ENCODE results near the gene AATF. TPM values are rescaled to one million over a fixed set of nuclear protein-coding genes. Genes with fewer than 3 reads are reported as not detected.

Gene AATF
- total RNA-seq, 1 donor from 2014 or later = 21.1 TPM

DNA sequence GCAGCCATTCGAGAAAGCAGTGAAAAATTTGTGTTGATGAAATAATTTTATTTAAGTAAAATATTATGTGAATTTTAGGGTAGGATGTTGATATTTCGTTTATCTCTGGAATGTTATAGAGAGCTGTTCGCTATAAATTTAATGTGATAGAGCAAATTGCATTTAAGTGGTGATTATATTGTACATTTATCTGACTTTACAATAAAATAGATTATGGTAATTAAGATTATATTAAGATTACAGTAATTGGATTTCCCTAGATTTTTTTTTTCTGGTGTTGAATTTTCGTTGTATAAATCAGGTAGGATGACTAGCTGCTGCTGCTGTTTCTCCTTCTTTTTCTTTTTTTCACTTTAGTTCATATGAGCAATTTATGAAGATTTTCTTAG is 71.0 kb downstream of the AATF start:
- no peak for TF ChIP-seq POLR2AphosphoS5 (IDR thresholded peaks at IDR 0.05; ENCODE audit: insufficient read depth in 1 of 2, low read depth in 1 of 2)
- no peak for TF ChIP-seq CTCF (IDR thresholded peaks at IDR 0.05)
- Histone ChIP-seq H3K4me3 (no peak overlapping the region), H3K9me3 (no peaks in the 10 kb centered on the region), H3K27me3 (no peaks in the 10 kb centered on the region), H3K27ac (no peak overlapping the region), H3K36me3 (peaks cover 0 to 4% of the 10 kb centered on the region in 2 donors), H3K4me1 (no peaks in the 10 kb centered on the region)
- no peak for DNase-seq (ENCODE audit: extremely low spot score in 2 of 2)
- intact Hi-C loops (cut with DNase I) = no loop called here

GRCh38 chr17:37024181-37024637 is 75.5 kb downstream of the AATF start:
- DNase-seq (ENCODE audit: extremely low spot score in 2 of 2) = no peak
- Histone ChIP-seq H3K27me3 (no peaks in the 10 kb centered on the region), H3K4me3 (no peak overlapping the region), H3K4me1 (no peaks in the 10 kb centered on the region), H3K27ac (no peak overlapping the region), H3K9me3 (no peaks in the 10 kb centered on the region), H3K36me3 (no peaks in the 10 kb centered on the region)
- intact Hi-C loops (cut with DNase I) = no loop called here
- TF ChIP-seq POLR2A (IDR thresholded peaks at IDR 0.05) = no peak
- no peak for TF ChIP-seq CTCF (IDR thresholded peaks at IDR 0.05)
- TF ChIP-seq POLR2AphosphoS5 (IDR thresholded peaks at IDR 0.05; ENCODE audit: insufficient read depth in 1 of 2, low read depth in 1 of 2) = no peak

DNA sequence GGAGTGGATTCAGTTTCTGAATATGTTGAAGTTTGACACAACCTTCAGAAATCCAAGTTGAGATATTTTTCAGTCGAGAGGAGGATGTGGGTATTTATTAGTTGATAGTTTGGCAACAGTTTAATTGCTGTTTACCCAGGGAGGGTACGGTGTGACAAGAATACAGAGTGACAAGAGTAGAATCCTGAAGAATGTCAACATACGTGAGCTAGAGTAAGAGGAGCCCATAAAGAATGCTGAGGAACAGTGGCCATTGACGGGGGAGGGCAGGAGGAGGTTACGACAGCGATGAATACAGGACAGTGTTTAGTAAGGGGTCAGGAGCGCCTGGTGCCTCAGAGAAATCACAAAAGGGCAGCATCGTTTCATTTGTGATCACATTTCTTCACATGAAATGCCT is 76.5 kb downstream of the AATF start:
- H3K4me1 ChIP-seq = no peaks in the 10 kb centered on the region

DNA sequence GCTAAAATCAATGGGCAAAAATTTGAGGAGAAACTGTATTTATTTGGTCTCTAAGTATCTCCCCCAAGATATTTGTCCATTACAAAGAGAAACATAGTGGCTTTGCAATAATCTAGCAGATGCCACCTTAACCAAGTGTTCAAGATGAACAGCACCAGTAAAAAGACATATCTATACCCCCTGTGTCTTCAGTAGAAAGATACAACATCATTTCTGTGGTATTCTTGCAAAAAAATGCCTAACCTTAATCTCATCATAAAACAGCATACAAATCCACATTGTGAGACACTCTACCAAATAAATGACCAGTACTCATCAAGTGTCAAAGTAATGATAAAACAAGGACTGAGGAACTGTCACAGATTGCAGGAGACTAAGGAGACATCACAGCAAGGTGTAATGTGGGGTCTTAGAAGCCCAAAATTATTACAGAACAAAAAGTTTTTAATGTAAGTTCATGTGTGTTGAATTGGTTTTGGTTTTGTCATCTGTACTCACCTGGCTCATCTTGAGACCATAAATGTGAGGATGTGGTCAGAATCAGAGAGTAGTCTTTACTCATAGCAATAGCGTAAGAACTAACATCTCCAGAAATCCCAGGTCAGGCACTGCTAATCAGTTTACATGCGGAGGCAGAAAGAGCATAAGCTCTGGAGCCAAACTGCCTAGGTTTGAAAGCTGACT is 77.2 kb downstream of the AATF start:
- TF ChIP-seq POLR2A (IDR thresholded peaks at IDR 0.05) (no peak), CTCF (IDR thresholded peaks at IDR 0.05) (no peak), POLR2AphosphoS5 (IDR thresholded peaks at IDR 0.05; ENCODE audit: insufficient read depth in 1 of 2, low read depth in 1 of 2) (no peak)
- H3K27me3 ChIP-seq = no peaks in the 10 kb centered on the region
- H3K27ac ChIP-seq = no peak overlapping the region
- intact Hi-C loops (cut with DNase I) = no loop called here
- H3K9me3 ChIP-seq = no peaks in the 10 kb centered on the region
- no peak for DNase-seq (ENCODE audit: extremely low spot score in 2 of 2)
- H3K4me3 ChIP-seq = no peak overlapping the region
- H3K36me3 ChIP-seq = no peaks in the 10 kb centered on the region
- no peaks in the 10 kb centered on the region for H3K4me1 ChIP-seq

More for the DNA sequence above, 76.5 kb downstream of the AATF start:
- TF ChIP-seq POLR2A (IDR thresholded peaks at IDR 0.05) = no peak
- no peak for TF ChIP-seq CTCF (IDR thresholded peaks at IDR 0.05)
- no peak for TF ChIP-seq POLR2AphosphoS5 (IDR thresholded peaks at IDR 0.05; ENCODE audit: insufficient read depth in 1 of 2, low read depth in 1 of 2)
- Histone ChIP-seq H3K27me3 (no peaks in the 10 kb centered on the region), H3K36me3 (no peaks in the 10 kb centered on the region), H3K9me3 (no peaks in the 10 kb centered on the region), H3K4me3 (no peak overlapping the region), H3K27ac (no peak overlapping the region)
- no peak for DNase-seq (ENCODE audit: extremely low spot score in 2 of 2)
- intact Hi-C loops (cut with DNase I) = no loop called here

- no peak overlapping the region for H3K4me3 ChIP-seq
- no peak for TF ChIP-seq CTCF (IDR thresholded peaks at IDR 0.05)
- TF ChIP-seq POLR2A (IDR thresholded peaks at IDR 0.05) = no peak
- TF ChIP-seq POLR2AphosphoS5 (IDR thresholded peaks at IDR 0.05; ENCODE audit: insufficient read depth in 1 of 2, low read depth in 1 of 2) = no peak
- no peak overlapping the region for H3K27ac ChIP-seq
- DNase-seq (ENCODE audit: extremely low spot score in 2 of 2) = no peak
- no peaks in the 10 kb centered on the region for H3K4me1 ChIP-seq
- H3K36me3 ChIP-seq = peaks cover 0 to 2% of the 10 kb centered on the region in 2 donors
- H3K27me3 ChIP-seq = no peaks in the 10 kb centered on the region
- no peaks in the 10 kb centered on the region for H3K9me3 ChIP-seq
- intact Hi-C loops (cut with DNase I) = no loop called here
Observed at GRCh38 chr17:37026531-37026869, 77.7 kb downstream of the AATF start.
